C1 segment of cervical spinal cord (tissue), 14 donors: ENCODE results near the gene SOWAHC.
"Not testable (repeated sequence)": the region's sequence is repeated elsewhere in the genome, so short reads cannot be mapped to it uniquely, and the experiment has no call there.

ENCODE experiments used
- DNase-seq, 14 donors: peaks; one replicate each; lab custom pipeline; 2025; lab: John Stamatoyannopoulos, UW

SOWAHC gene, protein sequence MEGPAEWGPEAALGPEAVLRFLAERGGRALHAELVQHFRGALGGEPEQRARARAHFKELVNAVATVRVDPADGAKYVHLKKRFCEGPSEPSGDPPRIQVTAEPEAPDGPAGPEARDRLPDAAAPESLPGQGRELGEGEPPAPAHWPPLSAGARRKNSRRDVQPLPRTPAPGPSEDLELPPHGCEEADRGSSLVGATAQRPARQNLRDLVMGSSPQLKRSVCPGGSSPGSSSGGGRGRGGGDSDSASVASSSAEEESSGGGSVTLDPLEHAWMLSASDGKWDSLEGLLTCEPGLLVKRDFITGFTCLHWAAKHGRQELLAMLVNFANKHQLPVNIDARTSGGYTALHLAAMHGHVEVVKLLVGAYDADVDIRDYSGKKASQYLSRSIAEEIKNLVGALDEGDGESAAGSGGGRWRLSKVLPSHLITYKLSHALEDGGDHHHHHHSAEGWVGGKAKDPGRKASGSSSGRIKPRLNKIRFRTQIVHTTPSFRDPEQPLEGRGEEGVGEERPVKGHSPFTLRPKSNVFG

DNA sequence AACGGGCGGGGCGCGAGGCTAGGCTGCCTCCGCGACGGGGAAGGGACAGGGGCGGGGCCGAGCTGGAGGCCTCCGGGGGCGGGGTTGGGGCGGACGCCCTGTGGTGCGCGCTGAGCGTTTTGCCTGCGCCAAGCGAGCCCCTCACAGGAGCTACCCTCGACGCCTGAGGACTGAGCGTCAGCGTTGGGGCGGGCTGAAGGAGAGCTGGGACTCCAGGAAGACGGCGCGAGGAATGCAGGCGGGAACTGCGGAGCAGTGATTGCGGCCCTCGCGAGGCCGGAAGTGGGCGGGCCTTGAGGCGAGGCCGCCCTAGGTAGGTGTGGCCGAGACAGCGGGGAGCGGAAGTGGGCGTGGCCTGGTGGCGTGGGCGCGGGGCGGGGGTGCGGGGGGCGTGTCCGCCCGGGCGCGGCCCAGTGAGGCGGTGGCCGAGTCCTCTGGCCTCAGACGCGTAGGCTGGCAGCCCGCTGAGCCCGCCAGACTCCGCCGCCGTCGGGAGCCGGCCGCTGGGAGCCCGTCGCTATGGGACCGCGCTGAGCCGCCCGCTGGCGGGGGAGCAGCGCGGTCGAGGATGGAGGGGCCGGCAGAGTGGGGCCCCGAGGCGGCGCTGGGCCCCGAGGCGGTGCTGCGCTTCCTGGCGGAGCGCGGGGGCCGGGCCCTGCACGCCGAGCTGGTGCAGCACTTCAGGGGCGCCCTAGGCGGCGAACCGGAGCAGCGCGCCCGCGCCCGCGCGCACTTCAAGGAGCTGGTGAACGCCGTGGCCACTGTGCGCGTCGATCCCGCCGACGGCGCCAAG is at the start of gene SOWAHC, which contains the start of gene SEPTIN10:
Gene SOWAHC, plus strand, starts transcription at position 443 of the 793 bp plus-strand sequence. Its CDS starts 126 bp downstream, at position 569.
Gene SEPTIN10, minus strand, starts transcription at position 45 of the 793 bp plus-strand sequence. CDS start 139 bp downstream, outside the sequence.
- DNase-seq: peak; percentile 45 to 99 (median 92)

DNA sequence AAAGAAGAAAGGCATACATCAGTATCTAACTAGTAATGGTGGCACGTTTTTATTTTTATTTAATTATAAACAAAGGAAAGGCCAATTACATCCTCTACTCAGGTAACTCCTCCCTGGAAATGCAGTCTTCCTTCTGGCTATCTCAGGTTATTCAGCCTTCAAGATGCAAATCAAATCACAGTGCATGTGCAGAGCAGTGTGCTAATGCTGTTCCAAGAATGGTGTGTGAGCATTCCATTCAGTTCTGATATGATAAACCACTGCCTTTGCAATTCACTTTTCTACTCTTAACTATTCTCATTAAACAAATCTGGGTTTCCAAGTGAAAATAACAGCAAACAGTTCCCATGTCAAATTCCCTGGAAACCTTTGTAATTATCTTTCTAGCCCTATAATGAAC is 38.8 kb upstream of the SOWAHC start:
- no peak for DNase-seq

DNA sequence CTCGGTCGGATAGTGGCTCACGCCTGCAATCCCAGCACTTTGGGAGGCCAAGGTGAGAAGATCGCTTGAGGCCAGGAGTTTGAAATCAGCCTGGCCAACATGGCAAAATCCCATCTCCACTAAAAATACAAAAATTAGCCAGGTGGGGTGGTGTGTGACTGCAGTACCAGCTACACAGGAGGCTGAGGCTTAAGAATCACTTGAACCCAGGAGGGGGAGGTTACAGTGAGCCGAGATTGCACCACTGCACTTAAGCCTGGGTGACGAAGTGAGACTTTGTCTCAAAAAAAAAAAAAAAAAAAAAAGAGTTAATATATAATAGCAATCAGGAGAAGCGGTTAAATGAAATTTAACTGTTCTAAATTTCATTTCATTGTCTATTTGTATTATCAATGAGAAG is 36.5 kb upstream of the SOWAHC start:
- DNase-seq: not testable (repeated sequence)

DNA sequence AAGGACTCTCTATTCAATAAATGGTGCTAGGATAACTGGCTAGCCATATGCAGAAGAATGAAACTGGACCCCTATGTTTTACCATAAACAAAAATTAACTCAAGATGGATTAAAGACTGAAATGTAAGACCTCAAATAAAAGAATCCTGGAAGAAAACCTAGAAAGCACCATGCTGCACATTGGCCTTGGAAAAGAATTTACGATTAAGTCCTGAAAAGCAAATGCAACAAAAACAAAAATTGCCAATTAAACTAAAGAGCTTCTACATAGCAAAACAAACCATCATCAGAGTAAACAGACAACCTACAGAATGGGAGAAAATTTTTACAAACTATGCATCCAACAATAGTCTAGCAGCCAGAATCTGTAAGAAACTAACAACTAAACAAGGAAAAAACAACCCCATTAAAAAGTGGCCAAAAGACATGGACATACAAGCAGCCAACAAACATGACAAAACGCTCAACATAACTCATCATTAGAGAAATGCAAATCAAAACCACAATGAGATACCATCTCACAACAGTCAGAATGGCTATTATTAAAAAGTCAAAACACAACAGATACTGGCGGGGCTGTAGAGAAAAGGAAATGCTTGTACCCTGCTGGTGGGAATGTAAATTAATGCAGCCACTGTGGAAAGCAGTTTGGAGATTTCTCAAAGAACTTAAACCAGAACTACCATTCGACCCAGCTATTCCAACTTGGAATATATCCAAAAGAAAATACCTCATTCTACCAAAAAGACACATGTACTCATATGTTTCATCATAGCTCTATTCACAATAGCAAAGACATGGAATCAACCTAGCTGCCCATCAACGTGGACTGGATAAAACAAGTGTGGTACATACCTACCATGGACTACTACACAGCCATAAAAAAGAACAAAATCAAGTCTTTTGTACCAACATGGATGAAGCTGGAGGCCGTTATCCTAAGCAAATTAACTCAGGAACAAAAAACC is 31.0 kb upstream of the SOWAHC start:
- no peak for DNase-seq

DNA sequence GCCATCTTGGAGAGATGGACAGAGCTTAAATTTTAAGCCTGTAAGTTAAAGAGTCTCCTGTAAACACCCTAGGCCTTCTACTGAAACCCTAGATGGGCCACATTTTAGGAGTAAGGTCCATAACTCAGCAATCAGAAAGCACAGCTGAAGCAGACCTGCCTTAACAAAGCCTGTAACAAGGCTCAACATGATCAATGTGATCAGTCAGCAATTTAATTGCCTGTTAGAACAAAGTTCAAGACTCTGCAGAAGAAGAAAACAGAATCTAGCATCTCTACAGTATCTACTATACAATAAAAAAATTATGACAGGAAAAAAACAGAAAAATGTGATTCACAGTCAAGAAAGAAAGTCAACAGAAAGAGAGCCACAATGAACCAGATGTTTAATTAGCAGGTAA is 27.5 kb upstream of the SOWAHC start:
- DNase-seq: no peak

DNA sequence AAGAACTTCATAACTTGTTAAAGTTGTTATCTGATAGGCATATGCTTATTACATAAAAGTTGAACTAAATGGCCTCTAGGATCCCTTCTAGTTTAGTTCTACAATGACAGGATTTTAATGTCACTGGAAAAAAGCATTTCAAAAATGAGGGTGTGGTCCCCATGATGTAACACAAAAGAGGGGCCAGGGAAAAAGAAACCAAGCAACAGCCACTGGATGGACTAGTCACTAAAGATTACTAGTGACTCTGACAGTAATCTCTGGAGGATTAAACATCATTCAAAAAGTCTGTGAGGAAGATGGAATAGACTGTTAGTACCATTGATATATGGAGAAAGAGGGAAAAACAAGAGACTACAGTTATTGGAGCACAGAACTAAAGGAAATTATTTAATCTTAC is 23.0 kb upstream of the SOWAHC start:
- DNase-seq: no peak

DNA sequence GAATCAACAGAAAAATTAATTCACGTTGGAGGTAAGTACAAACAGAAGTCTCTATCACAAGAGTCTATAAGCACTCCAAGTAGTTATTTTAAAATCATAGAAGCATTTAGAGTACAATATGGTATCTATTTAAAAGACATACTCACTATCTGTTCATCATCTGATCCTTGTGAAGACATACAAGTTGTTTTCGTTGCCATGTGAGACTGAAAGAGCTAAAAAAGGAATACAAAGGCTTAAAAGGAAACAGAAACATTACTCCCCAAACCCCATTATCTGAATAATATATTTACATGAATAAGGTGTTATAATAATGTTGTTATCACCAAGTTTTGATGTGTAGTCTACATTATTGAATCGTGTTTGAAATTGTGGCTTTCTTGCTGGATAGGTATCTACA is 21.3 kb upstream of the SOWAHC start:
- DNase-seq: no peak

DNA sequence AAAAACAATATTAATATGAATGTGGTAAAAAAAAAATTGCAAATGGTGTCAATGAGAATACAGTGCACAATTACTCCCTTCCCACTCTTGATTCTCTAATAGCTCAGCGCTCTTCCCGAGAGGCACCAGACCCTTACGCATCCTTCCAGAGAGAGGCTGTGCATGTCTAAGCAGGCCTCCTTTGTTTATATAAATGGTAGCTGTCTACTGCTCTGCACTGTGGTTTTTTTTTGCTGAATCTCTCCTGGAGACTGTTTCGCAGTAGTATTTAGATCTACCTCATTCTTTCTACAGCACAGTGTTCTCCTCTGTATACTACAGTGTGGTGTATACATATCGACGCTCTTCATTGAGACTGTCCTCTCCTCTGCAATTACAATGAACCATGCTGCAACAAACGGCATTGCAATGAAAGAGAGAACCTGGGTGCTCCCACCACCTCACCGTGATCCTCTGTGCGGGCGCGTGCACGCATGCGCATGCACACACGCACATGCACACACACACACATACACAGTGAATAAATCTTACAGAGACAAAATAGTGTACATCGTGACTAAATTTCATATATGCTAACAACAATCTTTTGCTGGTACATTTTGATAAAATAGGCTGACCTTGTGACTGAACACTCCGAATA is 19.8 kb upstream of the SOWAHC start:
- no peak for DNase-seq

DNA sequence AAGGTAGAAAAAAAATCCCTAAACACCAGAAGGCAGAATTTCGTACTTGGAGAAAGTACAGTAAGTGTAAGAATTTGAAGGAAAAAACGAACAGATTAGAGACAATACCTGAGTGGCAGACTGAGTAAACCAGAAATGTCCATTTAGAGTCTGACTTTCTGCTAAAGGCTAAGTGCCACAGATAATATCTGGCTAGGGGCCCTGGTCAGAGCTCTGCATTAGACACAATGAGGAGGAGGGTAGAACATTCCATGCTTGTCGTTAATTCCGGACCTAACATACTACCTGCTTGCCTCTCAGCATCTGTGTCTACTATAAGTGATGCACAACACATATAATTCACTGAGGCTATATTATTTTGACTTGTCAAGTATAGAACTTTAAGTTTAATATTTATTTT is 18.5 kb upstream of the SOWAHC start:
- DNase-seq: no peak

DNA sequence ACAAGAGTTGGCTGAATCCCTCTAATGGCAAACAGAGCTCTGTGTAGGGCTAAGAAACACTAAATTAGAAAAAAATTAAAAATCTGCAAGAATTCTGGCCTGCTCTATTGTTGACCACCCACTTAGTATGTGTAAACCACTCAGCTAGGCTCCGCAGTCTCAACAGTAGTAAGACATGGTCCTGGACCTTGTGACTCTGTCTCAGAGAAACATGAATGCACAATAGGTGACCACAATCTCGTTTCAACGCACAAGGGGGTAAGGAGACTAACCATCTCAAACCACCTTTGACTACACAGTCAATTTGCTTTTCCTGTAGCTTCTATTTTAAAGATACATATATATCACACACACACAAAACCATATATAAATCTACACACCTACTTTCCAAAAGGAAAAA is 16.9 kb upstream of the SOWAHC start:
- no peak for DNase-seq

DNA sequence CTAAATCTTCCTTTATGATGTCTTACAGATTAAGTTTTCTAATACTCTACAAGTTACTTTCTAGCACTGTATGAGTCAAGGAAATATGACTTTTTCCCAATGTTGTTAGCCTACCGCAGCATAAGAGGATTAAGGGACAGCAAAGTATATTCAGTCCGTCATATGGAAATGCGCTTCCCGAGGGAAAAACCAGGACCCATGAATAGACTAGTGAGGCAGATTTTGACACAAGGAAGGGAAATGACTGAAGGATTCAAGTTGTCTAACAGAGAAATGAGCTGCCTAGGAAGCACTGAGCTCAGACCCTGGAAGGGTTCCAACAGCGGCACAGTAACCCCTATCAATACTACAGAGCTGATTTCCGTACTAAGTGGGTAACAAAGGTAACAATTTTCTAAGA is 12.4 kb upstream of the SOWAHC start:
- no peak for DNase-seq

DNA sequence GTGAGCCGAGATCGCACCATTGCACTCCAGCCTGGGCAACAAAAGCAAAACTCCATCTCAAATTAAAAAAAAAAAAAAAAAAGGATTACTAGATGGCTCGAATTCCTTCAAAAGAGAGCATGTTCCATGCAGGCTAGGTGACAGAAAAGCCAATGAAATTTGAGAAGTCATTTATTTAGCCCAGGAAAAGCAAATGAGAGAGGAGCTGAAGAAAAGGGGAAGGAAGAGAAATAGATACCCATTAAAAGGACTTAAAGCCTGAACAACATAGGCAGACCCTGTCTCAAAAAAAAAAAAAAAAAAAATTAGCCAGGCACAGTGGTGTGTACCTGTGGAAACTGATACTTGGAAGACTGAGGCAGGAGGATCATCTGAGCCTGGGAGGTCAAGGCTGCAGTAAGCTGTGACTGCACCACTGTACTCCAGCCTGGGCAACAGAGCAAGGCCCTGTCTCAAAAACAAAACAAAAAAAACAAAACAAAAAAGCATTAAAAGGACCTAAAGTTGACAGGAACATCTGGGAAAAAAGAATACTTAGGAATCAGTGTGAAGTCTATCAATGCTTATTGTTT is 11.5 kb upstream of the SOWAHC start:
- DNase-seq: no peak

DNA sequence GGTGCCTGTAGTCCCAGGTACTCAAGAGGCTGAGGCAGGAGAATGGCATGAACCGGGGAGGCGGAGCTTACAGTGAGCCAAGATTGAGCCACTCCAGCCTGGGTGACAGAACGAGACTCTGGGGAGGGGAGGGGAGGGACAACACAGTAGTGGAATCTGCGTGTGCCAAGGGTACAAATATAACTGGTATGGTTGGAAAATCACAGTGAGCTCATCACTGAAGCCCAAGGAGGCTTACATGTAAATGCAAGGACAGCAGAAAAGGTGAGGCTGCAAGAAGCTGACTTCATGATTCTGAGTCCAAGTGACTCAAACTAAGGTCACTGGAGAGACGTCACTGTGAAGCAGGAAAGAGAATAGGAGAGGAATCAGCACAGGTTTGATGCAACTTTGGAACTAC is 9.6 kb upstream of the SOWAHC start:
- no peak for DNase-seq

DNA sequence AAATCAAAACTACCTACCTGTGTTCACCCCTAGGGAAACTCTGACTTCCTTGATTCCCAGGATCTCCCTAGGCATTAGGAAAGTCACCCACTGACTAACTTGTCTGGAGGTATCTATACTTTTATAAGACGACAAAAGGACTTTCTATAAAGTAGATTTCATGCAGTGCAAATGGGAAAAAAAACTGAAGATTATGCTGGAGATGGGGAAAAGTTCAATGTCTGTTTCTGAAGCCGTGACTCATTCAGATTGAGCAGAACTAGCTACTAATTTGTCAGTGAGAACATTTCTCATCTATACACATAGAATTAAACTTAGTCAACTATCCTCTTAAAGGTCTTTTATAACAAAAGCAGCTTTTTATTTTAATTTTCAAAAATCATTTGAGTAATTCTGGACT is 6.4 kb upstream of the SOWAHC start:
- no peak for DNase-seq

DNA sequence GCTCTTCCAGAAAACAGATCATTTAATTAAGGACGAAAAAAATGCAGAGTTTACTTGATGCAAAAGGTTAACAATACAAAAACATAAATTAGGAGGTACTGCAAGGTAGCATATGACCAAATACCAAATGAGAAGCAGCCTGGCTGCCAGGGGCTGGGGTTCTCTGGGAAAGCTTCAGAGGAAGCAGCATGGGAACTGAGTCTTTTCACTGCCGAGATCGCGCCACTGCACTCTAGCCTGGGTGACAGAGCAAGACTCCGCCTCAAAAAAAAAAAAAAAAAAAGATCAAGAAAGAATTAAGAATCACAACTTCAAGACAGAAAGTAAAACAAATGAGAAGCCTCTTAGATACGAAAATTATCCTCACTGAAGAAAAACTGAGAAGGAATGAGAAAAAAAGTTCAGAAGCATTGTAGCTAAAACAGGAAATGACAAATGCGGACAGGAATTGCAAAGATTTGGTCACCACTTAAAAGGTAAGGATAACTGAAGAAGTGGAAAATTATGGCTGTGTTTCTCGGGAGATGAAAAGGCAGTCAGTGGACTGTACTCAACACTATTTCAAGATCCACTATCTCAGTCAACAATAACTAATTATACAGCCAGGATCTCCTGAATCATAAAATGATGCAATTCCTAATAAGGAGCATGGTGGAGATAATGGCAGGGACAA is 4.7 kb upstream of the SOWAHC start:
- DNase-seq: no peak

DNA sequence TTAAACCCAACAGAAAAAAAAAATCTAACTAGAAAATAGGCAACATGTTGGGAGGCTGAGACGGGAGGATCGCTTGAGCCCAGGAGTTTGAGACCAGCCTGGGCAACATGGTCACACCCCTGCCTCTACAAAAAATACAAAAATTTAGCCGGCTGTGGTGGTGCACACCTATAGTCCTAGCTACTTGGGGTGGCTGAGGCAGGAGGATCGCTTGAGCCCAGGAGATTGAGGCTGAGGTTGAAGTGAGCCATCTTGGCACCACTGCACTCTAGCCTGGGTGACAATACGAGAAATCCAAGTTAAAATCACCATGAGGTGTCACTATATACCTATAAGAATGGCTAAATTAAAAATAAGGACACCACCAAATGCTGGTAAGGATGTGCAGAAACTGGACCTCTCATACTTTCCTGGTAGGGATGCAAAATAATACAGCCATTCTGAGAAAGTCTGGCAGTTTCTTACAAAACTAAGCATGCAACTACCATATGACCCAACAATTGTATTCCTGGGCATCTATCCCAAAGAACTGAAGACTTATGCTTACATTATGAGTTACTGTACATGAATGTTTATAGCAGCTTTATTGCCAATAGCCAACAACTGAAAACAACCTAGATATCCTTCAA is 2.6 kb upstream of the SOWAHC start:
- no peak for DNase-seq

DNA sequence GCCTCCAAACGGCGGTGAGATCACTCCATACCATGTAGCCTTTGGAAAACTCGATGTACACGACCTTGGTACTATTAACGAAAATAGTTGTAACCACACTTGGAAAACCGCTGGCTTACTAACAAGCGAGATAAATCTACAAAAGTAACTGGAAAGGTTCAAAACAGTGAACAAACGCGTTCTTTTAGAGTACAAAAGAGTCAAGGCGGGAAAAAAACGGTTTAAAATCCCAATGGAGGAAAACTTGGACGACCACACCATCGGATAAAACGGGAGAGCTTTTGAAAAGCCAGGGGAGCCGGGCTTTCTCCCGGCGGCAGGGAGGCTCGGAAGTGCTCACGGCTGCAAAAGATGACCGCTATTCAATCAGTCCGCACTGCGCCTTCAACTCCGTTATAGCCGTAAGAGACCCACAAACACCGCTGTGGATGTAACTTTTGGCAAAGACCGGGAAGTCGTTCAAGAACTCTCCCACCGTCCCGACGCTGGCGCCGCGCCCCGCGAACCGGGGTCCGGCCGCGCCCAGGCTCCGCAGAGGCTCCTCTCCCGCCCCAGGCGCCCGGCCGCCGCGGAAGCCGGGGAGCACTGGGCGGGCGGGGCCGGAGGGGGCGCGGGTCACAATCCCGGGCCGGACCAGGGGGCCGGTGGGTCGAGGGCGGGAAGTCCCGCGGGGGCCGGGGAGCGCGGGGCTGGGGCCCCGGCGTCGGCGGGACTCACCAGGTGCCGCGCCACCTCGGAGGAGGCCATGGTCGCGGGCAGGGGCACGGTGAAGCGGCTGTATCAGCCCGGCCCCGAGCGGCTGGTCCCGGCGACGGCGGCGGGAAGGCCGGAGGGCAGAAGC is 863 bp upstream of the SOWAHC start:
- DNase-seq: peak in 6 of 14 donors; percentile 43 to 86 (median 69)
